Activated CD8-positive, alpha-beta memory T cell treated with anti-CD3 and anti-CD28 coated beads, Interleukin-2, amount 50 U/mL, for 48 hours (primary cell): ENCODE data around the gene MRGPRG.

Experiments used
- DNase-seq: peaks from one replicate; pipeline ENCODE4 v3.0.0-alpha.2; 2020

MRGPRG gene

DNA sequence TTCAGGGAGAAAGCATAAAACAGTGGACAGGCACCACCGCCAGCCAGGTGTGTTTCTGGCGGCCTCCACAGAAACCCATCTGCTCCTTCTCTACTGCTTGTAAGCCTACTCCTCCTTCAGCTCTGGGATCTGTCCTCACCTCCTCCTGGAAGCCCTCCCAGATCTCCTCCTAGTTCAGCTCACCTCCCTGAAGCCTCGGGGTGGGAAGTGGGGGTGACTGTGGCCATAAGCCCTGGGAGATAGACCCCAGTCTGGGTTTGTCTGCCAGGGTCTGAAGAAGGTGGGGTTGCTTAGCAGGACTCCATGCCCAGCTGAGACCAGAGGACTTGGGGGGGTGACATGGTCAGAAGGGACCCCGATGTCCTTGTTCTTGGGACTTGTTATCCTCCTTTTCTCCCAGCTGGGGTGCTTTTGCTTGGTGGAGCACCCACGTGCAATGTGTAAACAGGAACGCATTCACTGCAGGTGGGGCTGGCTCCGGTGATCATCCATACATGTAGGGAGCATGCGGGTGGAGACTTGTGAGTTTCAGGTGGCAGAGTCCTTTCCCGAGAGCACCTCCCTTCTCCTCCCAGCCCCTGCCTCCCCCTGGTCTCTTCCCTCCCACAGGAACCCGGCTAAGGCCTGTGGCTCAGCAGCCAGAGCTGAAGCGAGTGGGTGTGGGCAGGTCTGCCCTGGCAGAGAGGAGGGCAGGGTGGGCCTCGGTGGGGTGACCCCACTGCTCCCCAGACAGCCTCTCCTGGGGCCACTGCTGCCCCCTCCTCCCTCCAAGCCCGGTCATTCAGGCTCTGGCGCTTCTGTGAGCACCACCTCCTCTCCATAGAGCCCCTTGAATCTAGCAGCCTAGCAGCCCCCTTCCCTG, 25.9 kb downstream of the MRGPRG start:
- DNase-seq, result no peak

- no peak for DNase-seq
Observed at GRCh38 chr11:3191586-3192324, 26.9 kb downstream of the MRGPRG start.

DNA sequence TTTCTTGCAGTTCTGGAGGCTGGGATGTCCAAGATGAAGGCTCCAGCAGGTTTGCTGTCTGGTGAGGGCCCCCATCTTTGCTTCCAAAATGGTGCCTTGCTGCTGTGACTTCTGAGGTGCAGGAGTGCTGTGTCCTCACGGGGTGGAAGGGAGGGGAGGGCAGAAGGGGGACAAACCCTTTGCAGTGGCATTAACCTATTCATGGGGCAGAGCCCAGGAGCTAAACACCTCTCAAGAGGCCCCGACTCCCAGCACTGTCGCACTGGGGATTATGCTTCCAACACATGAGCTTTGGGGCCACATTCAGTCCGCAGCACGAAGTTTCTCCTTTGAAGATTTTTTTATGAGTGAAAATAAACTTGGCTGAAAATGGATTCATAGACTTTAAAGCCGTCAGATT, 28.0 kb downstream of the MRGPRG start:
- no peak for DNase-seq

DNA sequence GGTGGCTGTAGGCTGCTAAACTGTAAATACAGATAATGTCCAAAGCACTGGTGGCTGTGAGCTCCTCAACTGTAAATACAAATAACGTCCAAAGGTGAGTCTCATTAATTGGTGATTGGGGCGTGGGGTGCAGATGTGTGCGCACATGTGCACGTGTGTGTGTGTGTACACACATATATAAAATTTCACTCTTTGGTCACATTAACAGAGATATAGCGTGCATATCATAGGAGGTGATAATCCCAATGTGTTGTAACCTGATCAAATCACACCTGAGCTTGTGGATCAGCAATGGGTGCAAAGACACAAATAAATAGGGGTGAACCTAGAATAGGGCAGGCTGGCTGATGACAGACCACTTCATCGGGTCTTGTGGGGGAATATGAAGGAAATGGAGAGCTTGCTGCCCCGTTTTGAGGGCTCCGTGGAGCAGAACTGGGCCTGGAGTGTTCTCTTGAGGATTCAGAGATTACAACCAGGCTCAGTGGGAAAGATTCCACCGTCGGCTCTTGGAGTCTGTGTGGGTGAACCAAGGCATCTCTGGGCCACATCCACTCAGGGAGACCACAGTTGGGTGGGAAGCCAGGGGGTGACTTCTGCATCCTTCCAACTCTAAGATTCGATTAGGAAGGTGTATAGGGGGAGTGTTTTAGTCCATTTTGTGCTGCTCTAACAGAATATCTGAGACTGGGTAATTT, 28.6 kb downstream of the MRGPRG start:
- DNase-seq, result no peak

GRCh38 chr11:3189196-3189843, 29.3 kb downstream of the MRGPRG start:
- peak; percentile 43 for DNase-seq

GRCh38 chr11:3188496-3189195, 30.0 kb downstream of the MRGPRG start:
- no peak for DNase-seq

- no peak for DNase-seq
Observed at GRCh38 chr11:3186166-3186953, 32.3 kb downstream of the MRGPRG start.

GRCh38 chr11:3184732-3185347, 33.8 kb downstream of the MRGPRG start:
- DNase-seq, result no peak

- DNase-seq, result no peak
Observed at GRCh38 chr11:3183523-3183922, 35.1 kb downstream of the MRGPRG start.

- DNase-seq, result no peak
Observed at GRCh38 chr11:3182462-3182852, 36.2 kb downstream of the MRGPRG start.

DNA sequence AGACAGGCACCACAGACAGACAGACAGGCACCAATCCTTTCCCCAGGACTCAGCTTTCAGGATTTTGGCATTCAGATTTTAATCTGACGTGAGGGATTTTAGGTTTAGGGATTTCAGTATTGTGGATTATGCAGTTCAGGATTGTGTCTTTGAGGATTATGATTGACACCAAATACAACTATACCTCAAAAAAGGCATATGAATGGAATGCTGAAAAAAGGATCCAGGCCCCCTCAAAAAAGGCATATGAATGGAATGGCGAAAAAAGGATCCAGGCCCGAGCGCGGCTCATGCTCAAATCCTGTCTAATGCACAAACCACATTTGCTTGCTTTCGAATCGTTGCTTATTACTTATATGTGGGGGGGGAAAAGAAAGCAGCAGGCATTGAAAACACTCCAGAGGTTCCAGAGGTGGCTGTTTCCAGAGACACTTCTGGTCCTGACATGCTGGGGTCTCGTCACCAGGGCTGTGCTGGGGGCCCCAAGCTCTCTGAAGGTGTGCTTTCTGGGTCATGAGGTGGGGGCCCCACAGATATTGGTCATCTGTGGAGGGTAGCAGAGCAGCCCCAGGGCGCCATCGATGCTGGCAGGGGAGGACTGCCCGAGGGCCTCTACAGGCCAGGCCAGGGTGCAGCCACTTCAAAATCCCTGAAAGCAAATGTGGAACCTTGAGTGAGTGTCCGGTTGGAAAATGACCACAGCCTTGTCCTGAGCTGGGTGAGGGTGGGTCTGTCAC, 36.7 kb downstream of the MRGPRG start:
- DNase-seq, result no peak

DNA sequence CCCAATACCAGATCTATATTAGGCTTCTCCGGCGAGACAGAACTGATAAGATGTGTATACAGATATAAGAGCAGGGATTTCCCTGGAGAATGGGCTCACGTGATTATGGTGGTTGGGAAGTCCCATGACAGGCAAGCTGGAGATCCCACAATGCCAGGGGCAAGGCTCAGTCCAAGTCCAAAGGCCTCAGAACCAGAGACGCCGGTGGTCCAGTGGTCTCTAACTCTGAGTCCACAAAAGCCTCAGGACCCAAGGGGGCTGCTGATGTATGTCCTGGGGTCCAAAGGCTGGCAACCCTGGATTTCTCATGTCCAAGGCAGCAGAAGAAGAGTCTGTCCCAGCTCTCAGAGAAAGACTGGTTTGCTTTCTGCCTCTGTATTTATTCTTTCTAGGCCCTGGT, 37.7 kb downstream of the MRGPRG start:
- DNase-seq, result no peak

DNA sequence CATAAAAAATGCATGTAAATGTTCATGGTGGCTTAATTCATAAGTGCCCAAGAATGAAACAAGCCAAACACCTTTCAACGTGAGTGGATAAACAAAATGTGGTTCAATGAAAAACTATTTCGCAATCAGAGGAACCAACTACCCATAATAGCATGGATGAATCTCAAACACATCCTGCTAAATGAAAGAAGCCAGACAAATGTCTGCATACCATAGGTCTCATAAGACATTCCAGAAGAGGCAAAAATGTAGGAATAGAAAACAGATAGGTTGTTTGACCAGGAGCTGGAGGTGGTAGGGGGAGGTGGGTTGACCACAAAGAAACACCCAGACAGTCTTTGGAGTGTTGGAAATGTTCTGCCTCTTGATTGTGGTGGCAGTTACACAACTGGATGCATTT, 40.3 kb downstream of the MRGPRG start:
- no peak for DNase-seq

DNA sequence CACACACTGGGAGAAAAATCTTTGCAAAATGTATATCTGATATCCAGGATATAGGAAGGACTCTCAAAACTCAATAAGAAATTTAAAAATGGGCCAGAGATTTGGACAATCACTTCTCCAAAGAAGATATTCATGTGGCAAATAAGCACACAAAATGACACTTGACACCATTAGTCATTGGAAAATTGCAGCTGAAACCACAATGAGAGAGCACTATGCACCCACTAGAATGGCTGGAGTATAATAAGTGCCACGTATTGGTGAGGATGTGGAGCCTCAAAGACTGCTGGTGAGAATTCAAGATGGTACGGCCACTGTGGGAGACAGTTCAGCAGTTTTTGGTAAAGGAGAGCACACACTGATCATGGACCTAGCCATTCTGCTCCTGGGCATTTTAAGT, 40.7 kb downstream of the MRGPRG start:
- DNase-seq, result no peak

- DNase-seq, result no peak
Observed at GRCh38 chr11:3176487-3176886, 42.1 kb downstream of the MRGPRG start.

- no peak for DNase-seq
Observed at GRCh38 chr11:3175194-3175593, 43.4 kb downstream of the MRGPRG start.

GRCh38 chr11:3174387-3174786, 44.2 kb downstream of the MRGPRG start:
- no peak for DNase-seq

GRCh38 chr11:3173795-3174194, 44.8 kb downstream of the MRGPRG start:
- DNase-seq, result no peak

GRCh38 chr11:3171931-3172560, 46.6 kb downstream of the MRGPRG start:
- no peak for DNase-seq
